Endothelial cell of umbilical vein (primary cell): ENCODE data around the gene GTF3C1. TPM values are rescaled to one million over a fixed set of nuclear protein-coding genes. Genes with fewer than 3 reads are reported as not detected.

Source experiments
- BruUV-seq: library from RNA; stranded (reverse); fragments of 400-500 nt; replicated peaks from 2 replicates; lab custom pipeline; 2021; lab: Mats Ljungman, UMichigan
- CTCF ChIA-PET: fragments of 300-600, 350-600 bp; sonication (Branson Sonifier 250); formaldehyde crosslinking; loops from one replicate; lab custom pipeline; 2021; ENCODE audit warnings: antibody characterized with exemption, inconsistent platforms; lab: Charles Lee
- POLR2A ChIA-PET: fragments of 300-600, 350-600 bp; sonication (Branson Sonifier 250); formaldehyde crosslinking; loops from one replicate; lab custom pipeline; 2021; ENCODE audit warnings: antibody characterized with exemption, inconsistent platforms; lab: Charles Lee
- DNase-seq: peaks from one replicate; pipeline ENCODE4 v3.0.0-alpha.2; 2011; ENCODE audit warnings: low read depth, low spot score
- FAIRE-seq: peaks from 2 replicates; lab custom pipeline; 2011; peaks lifted over from hg19 to GRCh38; lab: Jason Lieb, UNC
- H2AFZ ChIP-seq: 2 replicates; pipeline ENCODE4 v1.6.0; 2012; ENCODE audit warnings: low read depth, low read length, control low read depth, inconsistent platforms
- H3K27ac ChIP-seq: 2 replicates; pipeline ENCODE4 v1.5.1; 2011; ENCODE audit warnings: low read depth, mild to moderate bottlenecking, control low read depth, low read length, moderate library complexity; ENCODE audit not compliant: insufficient read depth
- H3K27me3 ChIP-seq, 2 experiments: 2 replicates each; pipeline versions ENCODE4 v1.6.0 to v1.6.1; 2011; ENCODE audit warnings: low read length in 2 of 2, mixed read lengths in 1 of 2; ENCODE audit not compliant: control insufficient read depth in 2 of 2, insufficient read depth in 2 of 2
- H3K36me3 ChIP-seq, 2 experiments: 2 replicates in 1 of 2; 3 replicates in 1 of 2; pipeline ENCODE4 v1.5.1; 2011; ENCODE audit warnings: low read length in 2 of 2, mild to moderate bottlenecking in 1 of 2, moderate library complexity in 1 of 2; ENCODE audit not compliant: control insufficient read depth in 2 of 2, insufficient read depth in 2 of 2; ENCODE audit errors: extremely low read depth in 1 of 2
- H3K4me1 ChIP-seq: 3 replicates; pipeline ENCODE4 v1.5.1; 2011; ENCODE audit warnings: mild to moderate bottlenecking, low read length; ENCODE audit not compliant: control insufficient read depth, insufficient read depth; ENCODE audit errors: extremely low read depth
- H3K4me2 ChIP-seq: 2 replicates; pipeline ENCODE4 v1.6.1; 2011; ENCODE audit warnings: low read length, control low read depth, mixed read lengths; ENCODE audit not compliant: insufficient read depth
- H3K4me3 ChIP-seq, 3 experiments: fragments of 200-600 bp in 1 of 3; sonication (generic), shearing (Covaris generic) in 1 of 3; replicated peaks in 1 of 3; 2 replicates each; pipeline ENCODE4 v1.5.1; 2011 to 2016; ENCODE audit warnings: control low read depth in 3 of 3, low read length in 3 of 3, mild to moderate bottlenecking in 2 of 3, inconsistent platforms in 1 of 3, low read depth in 1 of 3, moderate library complexity in 1 of 3; ENCODE audit not compliant: insufficient read depth in 1 of 3
- H3K79me2 ChIP-seq: 2 replicates; pipeline ENCODE4 v1.6.0; 2012; ENCODE audit warnings: low read length, inconsistent platforms; ENCODE audit not compliant: control insufficient read depth, insufficient read depth
- H3K9ac ChIP-seq: replicated peaks from 2 replicates; pipeline ENCODE3; 2011; ENCODE audit warnings: low read length, control low read depth; ENCODE audit not compliant: insufficient read depth; ENCODE audit errors: extremely low read depth
- H3K9me1 ChIP-seq: replicated peaks from 3 replicates; pipeline ENCODE4 v1.6.0; 2011; ENCODE audit warnings: mild to moderate bottlenecking, low read length; ENCODE audit not compliant: control insufficient read depth, insufficient read depth; ENCODE audit errors: extremely low read depth
- H3K9me3 ChIP-seq: replicated peaks from 2 replicates; pipeline ENCODE4 v1.5.1; 2012; ENCODE audit warnings: low read length, inconsistent platforms; ENCODE audit not compliant: control insufficient read depth, insufficient read depth
- H4K20me1 ChIP-seq: replicated peaks from 2 replicates; pipeline ENCODE3; 2011; ENCODE audit warnings: mild to moderate bottlenecking, low read length; ENCODE audit not compliant: control insufficient read depth, insufficient read depth; ENCODE audit errors: extremely low read depth
- CTCF ChIP-seq, 2 donors: IDR thresholded peaks; 1 replicate in 1 of 2; 2 replicates in 1 of 2; pipeline ENCODE4 v1.5.1; 2011; ENCODE audit warnings: low read length in 2 of 2, mild to moderate bottlenecking in 2 of 2, moderate library complexity in 2 of 2, control low read depth in 1 of 2, inconsistent platforms in 1 of 2, low read depth in 1 of 2; ENCODE audit not compliant: insufficient read depth in 1 of 2; ENCODE audit errors: extremely low read depth in 1 of 2
- EZH2 ChIP-seq: IDR thresholded peaks from 2 replicates; pipeline ENCODE4 v1.6.1; 2012; ENCODE audit warnings: borderline replicate concordance, low read depth, mild to moderate bottlenecking, moderate library complexity, low read length, inconsistent platforms; ENCODE audit not compliant: severe bottlenecking
- FOS ChIP-seq: IDR thresholded peaks from 2 replicates; pipeline ENCODE4 v1.6.1; 2011; ENCODE audit warnings: mild to moderate bottlenecking, low read length, moderate library complexity, borderline replicate concordance; ENCODE audit not compliant: insufficient read depth
- GATA2 ChIP-seq: IDR thresholded peaks from 2 replicates; pipeline ENCODE4 v1.7.0; 2011; ENCODE audit warnings: low read depth, mild to moderate bottlenecking, moderate library complexity, mixed read lengths, low read length; ENCODE audit not compliant: insufficient read length, insufficient read depth
- JUN ChIP-seq: IDR thresholded peaks from 2 replicates; pipeline ENCODE4 v1.6.1; 2011; ENCODE audit warnings: borderline replicate concordance, low read depth; ENCODE audit not compliant: insufficient read length, insufficient read depth
- MAX ChIP-seq: IDR thresholded peaks from 2 replicates; pipeline ENCODE4 v1.6.1; 2011; ENCODE audit not compliant: insufficient read depth, insufficient read length
- POLR2A ChIP-seq: IDR thresholded peaks from 2 replicates; pipeline ENCODE4 v1.6.1; 2012; ENCODE audit warnings: low read depth, mild to moderate bottlenecking, control low read depth, low read length
- POLR2AphosphoS5 ChIP-seq: IDR thresholded peaks from 2 replicates; pipeline ENCODE4 v1.6.1; 2012; ENCODE audit warnings: low read depth, mild to moderate bottlenecking, control low read depth, low read length, moderate library complexity; ENCODE audit not compliant: insufficient read depth
- dilution Hi-C: fragments of 300-500 bp; cut with MboI; formaldehyde crosslinking; loops from one replicate; pipeline ENCODE4 v1.15.0; 2019; ENCODE audit warnings: low sequenced_read_pairs; ENCODE audit not compliant: extremely low pct_ligation_motif_present
- intact Hi-C: fragments of 100-400 bp; cut with micrococcal nuclease; formaldehyde crosslinking; loops from one replicate; pipeline ENCODE4 v1.10.0; 2022
- polyA plus RNA-seq, 4 experiments: library from polyadenylated mRNA; depleted of rRNA in 3 of 4; stranded (reverse) in 3 of 4; unstranded in 1 of 4; fragments of >200 nt; gene quantifications; 2 replicates each; pipeline versions ENCODE4 v1.2.1 to v1.2.3, GENCODE V29; 2011 to 2012; ENCODE audit warnings: missing spikeins in 1 of 4
- total RNA-seq: library from RNA; stranded (reverse); gene quantifications from 2 replicates; pipeline ENCODE4 v1.2.3, GENCODE V29; 2021

GTF3C1 gene
- total and polyA plus RNA-seq, 2 donors (not counting 3 experiments of a cell fraction or from before 2014, with no cell fraction given): 58.1 to 86.1 TPM

GRCh38 chr16:27431773-27432532 is 117.8 kb downstream of the GTF3C1 start:
- TF ChIP-seq JUN: no peak
- TF ChIP-seq GATA2: no peak
- no peak for TF ChIP-seq POLR2AphosphoS5
- no peak for TF ChIP-seq EZH2
- TF ChIP-seq POLR2A: no peak
- no peak for TF ChIP-seq CTCF (IDR thresholded peaks at IDR 0.05; ENCODE audit: extremely low read depth in 1 of 2, insufficient read depth in 1 of 2, low read depth in 1 of 2, low read length in 2 of 2)
- TF ChIP-seq MAX: no peak
- no peak for TF ChIP-seq FOS
- H3K36me3 ChIP-seq: no peaks in the 10 kb centered on the region
- intact Hi-C loops: no loop called here
- H4K20me1 ChIP-seq: no peaks in the 10 kb centered on the region
- H3K4me2 ChIP-seq: no peak overlapping the region
- CTCF ChIA-PET: interaction anchor here (1.1 kb wide), 1 partner anchor 16 kb away, joined by 3 read pairs; no protein-coding TSS in a partner anchor
- no peaks in the 10 kb centered on the region for H3K4me1 ChIP-seq
- POLR2A ChIA-PET: no interaction called here
- no peaks in the 10 kb centered on the region for H3K9me1 ChIP-seq
- H3K9me3 ChIP-seq: no peaks in the 10 kb centered on the region
- no peak overlapping the region for H2AFZ ChIP-seq
- H3K79me2 ChIP-seq: no peaks in the 10 kb centered on the region
- no peak overlapping the region for H3K27ac ChIP-seq
- H3K4me3 ChIP-seq: no peak overlapping the region
- FAIRE-seq (no peak), DNase-seq (no peak)
- BruUV-seq: no TSS peak
- dilution Hi-C loops: no loop called here
- no peak overlapping the region for H3K9ac ChIP-seq
- H3K27me3 ChIP-seq: no peaks in the 10 kb centered on the region
